ENCODE measurements around the gene ZNF609.

DNA sequence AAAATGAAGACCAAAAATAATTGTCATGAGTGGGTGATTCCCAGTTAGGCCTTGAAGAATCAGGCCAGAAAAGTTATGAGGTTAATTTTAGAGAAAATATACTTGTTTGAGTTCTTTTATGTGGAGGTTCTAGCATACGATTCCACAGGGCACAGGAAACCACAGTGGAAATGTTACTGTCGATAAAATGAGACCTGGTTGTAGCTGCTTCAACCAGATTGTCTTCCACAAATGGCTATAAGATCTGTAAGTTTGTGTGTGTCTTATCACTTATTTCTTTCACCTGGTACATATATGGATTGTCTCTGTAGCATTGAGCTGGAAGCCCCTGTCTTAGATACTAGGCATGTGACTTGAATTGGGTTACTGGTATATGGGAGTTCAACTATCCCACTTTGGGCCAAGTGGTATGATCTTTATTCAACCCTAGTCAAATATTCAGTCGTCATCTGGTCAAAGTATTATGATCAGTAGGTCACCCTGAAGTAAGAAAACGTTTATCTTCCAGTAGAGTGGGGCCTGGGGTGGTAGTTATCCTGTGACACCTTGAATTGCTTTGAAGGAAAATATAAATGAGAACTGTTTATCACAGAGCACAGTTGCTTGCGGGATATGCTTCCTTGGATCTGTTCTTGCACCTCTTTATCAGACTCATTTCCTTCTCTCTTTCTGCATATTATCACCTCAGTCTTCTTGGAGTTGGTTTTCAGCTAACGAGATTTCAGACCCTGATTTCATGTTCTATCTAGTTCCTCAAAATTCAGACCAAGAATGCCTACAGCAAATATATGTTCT lies 21.5 kb upstream of the ZNF609 start:
- TF ChIP-seq CTCF (IDR thresholded peaks at IDR 0.05) (no peak), POLR2A (IDR thresholded peaks at IDR 0.05) (no peak)

All from lower leg skin (tissue), 3 donors.